ENCODE measurements around the gene CLEC16A. TPM values are rescaled to one million over a fixed set of nuclear protein-coding genes. Genes with fewer than 3 reads are reported as not detected.
A peak's percentile ranks its signal among the peaks of the same experiment; 100 is the strongest.
"Not testable (repeated sequence)": the region's sequence is repeated elsewhere in the genome, so short reads cannot be mapped to it uniquely, and the experiment has no call there.

The CLEC16A gene
- polyA plus RNA-seq, 1 experiment = 11.9 TPM

DNA sequence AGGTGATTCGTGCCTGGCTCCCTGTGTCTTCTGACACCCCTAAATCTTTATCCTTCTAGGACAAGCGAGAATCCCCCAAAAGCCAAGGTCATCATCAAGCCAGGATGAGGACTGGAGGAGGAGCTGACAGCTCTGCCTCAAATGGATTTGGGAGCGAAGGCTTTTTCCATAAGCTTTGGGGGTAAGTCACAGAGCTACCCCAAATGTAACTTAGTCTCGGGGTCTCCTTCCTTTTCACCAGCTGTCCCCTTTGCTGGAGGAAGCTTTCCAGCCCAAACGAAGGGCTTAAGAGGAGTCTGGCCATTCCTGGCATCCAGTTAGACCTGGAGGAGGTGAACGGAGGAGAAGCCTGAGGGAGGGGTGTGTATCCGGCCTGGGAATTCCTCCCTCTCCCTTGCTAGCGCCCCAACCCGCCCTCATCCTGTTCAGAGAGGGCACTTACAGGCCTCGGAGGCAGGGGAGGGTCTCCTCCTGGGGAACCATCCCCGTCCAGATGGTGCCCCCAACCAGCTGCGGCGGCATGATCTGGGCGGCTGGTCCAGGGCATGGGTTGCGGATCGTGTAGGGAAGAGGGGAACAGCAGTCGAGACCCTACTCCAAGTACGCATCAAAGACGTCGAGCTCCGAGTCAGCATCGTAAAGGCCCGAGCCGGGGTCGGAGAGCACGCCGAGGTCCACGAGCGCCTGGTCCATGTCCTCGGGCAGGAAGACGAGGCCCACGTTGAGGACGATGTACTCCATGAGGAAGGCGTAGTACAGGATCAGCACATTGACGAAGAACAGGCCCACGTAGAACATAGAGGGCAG is 3.0 kb upstream of the CLEC16A start:
- DNase-seq (ENCODE audit: low read depth, low spot score) = no peak
- H3K9me3 ChIP-seq (ENCODE audit: control insufficient read depth, insufficient read depth, low read length) = no peaks in the 10 kb centered on the region; the same call in 1 of the 2 replicates
- ChIA-PET POLR2A (interaction anchor here (1.3 kb wide), 1 partner anchor 197 kb away, joined by 7 read pairs; the partner anchor contains the start of gene NUBP1), CTCF (interaction anchor here (1.5 kb wide), 1 partner anchor 22 kb away, joined by 10 read pairs; no protein-coding TSS in a partner anchor)
- H3K4me3 ChIP-seq (ENCODE audit: low read depth, low read length) = peak overlapping the region; percentile 80
- H3K27ac ChIP-seq (ENCODE audit: low read depth, low read length) = no peak overlapping the region
- H3K27me3 ChIP-seq (ENCODE audit: control insufficient read depth, insufficient read depth, low read length) = no peaks in the 10 kb centered on the region
- TF ChIP-seq, protein P1, sequence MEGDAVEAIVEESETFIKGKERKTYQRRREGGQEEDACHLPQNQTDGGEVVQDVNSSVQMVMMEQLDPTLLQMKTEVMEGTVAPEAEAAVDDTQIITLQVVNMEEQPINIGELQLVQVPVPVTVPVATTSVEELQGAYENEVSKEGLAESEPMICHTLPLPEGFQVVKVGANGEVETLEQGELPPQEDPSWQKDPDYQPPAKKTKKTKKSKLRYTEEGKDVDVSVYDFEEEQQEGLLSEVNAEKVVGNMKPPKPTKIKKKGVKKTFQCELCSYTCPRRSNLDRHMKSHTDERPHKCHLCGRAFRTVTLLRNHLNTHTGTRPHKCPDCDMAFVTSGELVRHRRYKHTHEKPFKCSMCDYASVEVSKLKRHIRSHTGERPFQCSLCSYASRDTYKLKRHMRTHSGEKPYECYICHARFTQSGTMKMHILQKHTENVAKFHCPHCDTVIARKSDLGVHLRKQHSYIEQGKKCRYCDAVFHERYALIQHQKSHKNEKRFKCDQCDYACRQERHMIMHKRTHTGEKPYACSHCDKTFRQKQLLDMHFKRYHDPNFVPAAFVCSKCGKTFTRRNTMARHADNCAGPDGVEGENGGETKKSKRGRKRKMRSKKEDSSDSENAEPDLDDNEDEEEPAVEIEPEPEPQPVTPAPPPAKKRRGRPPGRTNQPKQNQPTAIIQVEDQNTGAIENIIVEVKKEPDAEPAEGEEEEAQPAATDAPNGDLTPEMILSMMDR (IDR thresholded peaks at IDR 0.05; ENCODE audit: low read depth, low read length) = no peak

DNA sequence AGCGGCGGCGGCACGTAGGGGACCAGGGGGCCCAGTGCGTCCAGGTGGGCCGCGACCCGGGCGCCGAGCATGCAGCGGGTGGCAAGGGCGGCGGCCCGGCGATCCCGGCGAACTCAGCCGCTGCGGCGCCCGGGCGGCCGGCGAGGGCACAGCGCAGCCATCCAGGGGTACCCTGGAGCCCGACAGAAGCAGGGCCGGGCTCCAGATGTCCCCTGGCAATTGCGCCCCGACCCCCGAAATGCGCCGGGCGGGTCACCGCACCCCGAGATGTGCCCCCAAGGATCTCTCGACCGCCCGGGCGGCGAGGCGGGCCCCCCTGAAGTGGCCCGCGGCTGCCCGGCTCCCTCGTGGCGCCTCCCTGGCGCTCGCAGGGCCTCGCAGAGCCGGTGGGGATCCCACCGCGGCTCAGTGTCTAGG is 2.4 kb upstream of the CLEC16A start:
- not testable (repeated sequence) for H3K27me3 ChIP-seq (ENCODE audit: control insufficient read depth, insufficient read depth, low read length); DNase-seq (ENCODE audit: low read depth, low spot score); H3K27ac ChIP-seq (ENCODE audit: low read depth, low read length); H3K9me3 ChIP-seq (ENCODE audit: control insufficient read depth, insufficient read depth, low read length)
- CTCF ChIA-PET = interaction anchor here (0.6 to 1.0 kb wide), 3 partner anchors 9 to 23 kb away, joined by 4 to 7 read pairs (median 5); no protein-coding TSS in a partner anchor
- POLR2A ChIA-PET = interaction anchor here (0.6 to 1.3 kb wide), 6 partner anchors 171 to 781 kb away, joined by 3 to 7 read pairs (median 3); partner anchors contain the start of genes NUBP1 and SOCS1
- H3K4me3 ChIP-seq (ENCODE audit: low read depth, low read length) = peak overlapping the region; percentile 80

DNA sequence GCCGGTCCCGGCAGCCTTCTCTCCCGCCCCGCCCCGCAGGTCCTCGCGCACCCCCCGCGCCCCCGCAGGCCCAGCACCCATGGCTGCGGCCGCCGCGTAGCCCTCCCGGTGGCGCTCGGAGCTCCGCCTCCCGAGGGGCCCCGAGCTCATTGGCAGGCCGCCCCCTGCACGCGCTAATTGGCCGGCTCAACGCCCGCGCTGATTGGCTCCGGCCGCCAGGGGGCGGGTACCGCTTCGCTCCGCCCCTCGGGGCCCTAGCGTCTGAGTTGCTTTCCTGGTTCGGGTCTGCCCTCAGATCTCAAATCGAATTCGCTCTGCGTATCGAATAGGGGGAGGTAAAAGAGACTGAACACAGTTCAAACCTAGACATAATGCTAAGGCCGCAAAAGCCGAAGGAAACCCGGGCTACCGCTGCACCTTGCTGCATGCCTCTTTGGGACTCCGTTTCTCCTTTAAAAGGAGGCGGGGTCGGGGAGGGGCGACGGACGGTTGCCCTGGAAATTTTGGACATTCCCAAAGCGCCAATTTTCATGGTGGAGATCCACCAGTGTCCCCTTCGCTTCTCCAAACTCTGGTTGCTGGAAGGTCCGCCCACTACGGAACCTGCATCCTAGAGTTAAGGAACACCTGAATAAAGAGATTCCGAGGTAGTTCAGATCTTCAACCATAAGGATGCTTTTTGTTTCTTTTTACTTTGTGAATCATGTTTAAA is 1.9 kb upstream of the CLEC16A start, which contains the start of gene DEXI:
TSS of gene DEXI (minus strand) at position 117 of the 712 bp plus-strand sequence. CDS start 463 bp downstream, outside the sequence.
- TF ChIP-seq, protein P1 (IDR thresholded peaks at IDR 0.05; ENCODE audit: low read depth, low read length) = no peak
- no peaks in the 10 kb centered on the region; the same call in 1 of the 2 replicates for H3K9me3 ChIP-seq (ENCODE audit: control insufficient read depth, insufficient read depth, low read length)
- peak within 1 kb of the TSS; percentile 52 for H3K27ac ChIP-seq (ENCODE audit: low read depth, low read length)
- ChIA-PET CTCF (interaction anchor here (0.6 to 1.0 kb wide), 3 partner anchors 8 to 23 kb away, joined by 4 to 7 read pairs (median 5); no protein-coding TSS in a partner anchor), POLR2A (interaction anchor here (0.6 to 1.3 kb wide), 6 partner anchors 172 to 780 kb away, joined by 3 to 7 read pairs (median 3); partner anchors contain the start of genes NUBP1 and SOCS1)
- peak; percentile 66 for DNase-seq (ENCODE audit: low read depth, low spot score)
- H3K4me3 ChIP-seq (ENCODE audit: low read depth, low read length) = peak within 1 kb of the TSS; percentile 80
- H3K27me3 ChIP-seq (ENCODE audit: control insufficient read depth, insufficient read depth, low read length) = no peaks in the 10 kb centered on the region

DNA sequence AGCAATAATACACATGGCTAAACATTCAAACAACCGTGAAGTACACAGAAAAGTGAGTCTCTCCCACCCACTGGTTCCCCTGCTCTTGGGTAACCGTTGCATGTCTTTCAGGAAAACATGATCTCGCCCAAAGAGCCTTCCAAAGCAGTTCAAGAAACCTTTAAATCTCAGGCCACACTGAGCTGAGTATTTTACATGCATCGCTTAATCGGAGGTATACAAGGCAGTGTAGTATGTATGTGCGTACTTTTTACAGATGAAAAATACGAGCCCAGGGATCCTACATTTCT is 1.4 kb upstream of the CLEC16A start:
- POLR2A ChIA-PET = no interaction called here
- H3K4me3 ChIP-seq (ENCODE audit: low read depth, low read length) = no peak overlapping the region
- H3K27me3 ChIP-seq (ENCODE audit: control insufficient read depth, insufficient read depth, low read length) = no peaks in the 10 kb centered on the region
- no peaks in the 10 kb centered on the region; the same call in 1 of the 2 replicates for H3K9me3 ChIP-seq (ENCODE audit: control insufficient read depth, insufficient read depth, low read length)
- DNase-seq (ENCODE audit: low read depth, low spot score) = no peak
- TF ChIP-seq, protein P1 (IDR thresholded peaks at IDR 0.05; ENCODE audit: low read depth, low read length) = no peak
- CTCF ChIA-PET = no interaction called here
- no peak overlapping the region for H3K27ac ChIP-seq (ENCODE audit: low read depth, low read length)

DNA sequence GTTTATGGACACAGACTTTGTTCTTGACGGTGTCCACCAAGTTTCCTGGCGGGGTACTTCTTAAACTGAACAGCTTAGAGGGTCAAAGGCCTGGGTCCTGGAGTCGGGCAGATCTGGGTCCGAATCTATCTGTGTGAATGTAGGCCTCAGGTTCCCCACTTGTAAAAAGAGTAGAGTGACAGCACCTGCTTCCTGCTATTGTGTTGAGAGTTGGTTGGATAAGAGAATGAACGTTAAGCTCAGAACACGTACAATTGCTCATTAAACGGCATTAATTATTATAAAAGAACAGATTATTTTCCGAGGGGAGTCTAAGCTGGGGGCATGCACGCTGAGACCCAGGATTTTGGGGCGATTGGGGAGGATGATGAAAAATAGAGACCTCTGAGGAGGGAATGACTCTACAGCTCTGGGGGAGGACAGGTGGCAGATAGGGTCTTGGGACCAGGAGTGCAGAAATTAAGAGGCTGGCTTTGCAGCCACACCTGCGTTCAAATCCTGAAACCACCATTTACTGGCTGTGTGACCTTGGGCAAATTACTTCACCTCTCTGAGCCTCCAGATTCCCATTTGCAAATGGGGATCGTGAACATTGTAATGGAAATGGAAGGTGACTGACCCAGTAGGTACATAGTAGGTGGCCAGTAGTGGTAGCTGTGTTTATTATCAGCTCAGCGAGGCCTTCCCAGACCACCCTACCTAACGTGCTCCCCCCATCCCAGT is 862 bp downstream of the CLEC16A start:
- TF ChIP-seq, protein P1 (IDR thresholded peaks at IDR 0.05; ENCODE audit: low read depth, low read length) = no peak

More for the DNA sequence above, 862 bp downstream of the CLEC16A start:
- no peaks in the 10 kb centered on the region for H3K27me3 ChIP-seq (ENCODE audit: control insufficient read depth, insufficient read depth, low read length)
- ChIA-PET POLR2A (interaction anchor here (1.2 kb wide), 2 partner anchors 201 to 310 kb away, joined by 3 to 4 read pairs; no protein-coding TSS in a partner anchor), CTCF (interaction anchor here (1.0 to 1.5 kb wide), 2 partner anchors 9 to 19 kb away, joined by 3 to 7 read pairs; no protein-coding TSS in a partner anchor)
- H3K9me3 ChIP-seq (ENCODE audit: control insufficient read depth, insufficient read depth, low read length) = no peaks in the 10 kb centered on the region; the same call in 1 of the 2 replicates
- no peak overlapping the region for H3K27ac ChIP-seq (ENCODE audit: low read depth, low read length)
- peak overlapping the region; percentile 84 for H3K4me3 ChIP-seq (ENCODE audit: low read depth, low read length)
- no peak for DNase-seq (ENCODE audit: low read depth, low spot score)
